IMR-90 (cell line): ENCODE measurements around the gene GABRB2. TPM values are rescaled to one million over a fixed set of nuclear protein-coding genes. Genes with fewer than 3 reads are reported as not detected.

Source experiments
- ATAC-seq: fragments of 200-7000 bp; cut with Tn5 transposase; 2 replicates; pipeline ENCODE4 v1.9.1; 2020; ENCODE audit warnings: low read depth, mild to moderate bottlenecking, moderate library complexity
- BruUV-seq: library from RNA; stranded (reverse); fragments of 400-500 nt; replicated peaks from 2 replicates; lab custom pipeline; 2021; lab: Mats Ljungman, UMichigan
- CTCF ChIA-PET: fragments of 300-600 bp; formaldehyde crosslinking; extraction: SDS; loops from one replicate; lab custom pipeline; 2021; ENCODE audit warnings: antibody characterized with exemption; lab: Yijun Ruan, JAX
- POLR2A ChIA-PET: fragments of 300-600 bp; sonication (Branson Sonifier 250); formaldehyde crosslinking; loops from one replicate; lab custom pipeline; 2022; ENCODE audit warnings: antibody characterized with exemption; ENCODE audit not compliant: unreplicated experiment; lab: Charles Lee
- DNase-seq: peaks from one replicate; pipeline ENCODE4 v3.0.0; 2013
- H2AFZ ChIP-seq: replicated peaks from 2 replicates; pipeline ENCODE3; 2013; ENCODE audit warnings: low read length, mild to moderate bottlenecking; ENCODE audit not compliant: poor library complexity
- H2AK5ac ChIP-seq: 2 replicates; pipeline ENCODE4 v1.6.1; 2013; ENCODE audit warnings: low read depth, low read length, inconsistent platforms
- H2AK9ac ChIP-seq: replicated peaks from 2 replicates; pipeline ENCODE3; 2013; ENCODE audit warnings: mild to moderate bottlenecking, low read depth, low read length, moderate library complexity; ENCODE audit not compliant: poor library complexity
- H2BK120ac ChIP-seq: 2 replicates; pipeline ENCODE4 v1.6.1; 2013; ENCODE audit warnings: low read depth, low read length, inconsistent platforms
- H2BK15ac ChIP-seq: 3 replicates; pipeline ENCODE4 v1.6.1; 2013; ENCODE audit warnings: low read depth, low read length, inconsistent platforms
- H2BK20ac ChIP-seq: 2 replicates; pipeline ENCODE4 v1.6.1; 2013; ENCODE audit warnings: low read depth, mild to moderate bottlenecking, inconsistent platforms, low read length, moderate library complexity
- H2BK5ac ChIP-seq: 2 replicates; pipeline ENCODE4 v1.6.1; 2013; ENCODE audit warnings: mild to moderate bottlenecking, low read depth, low read length, inconsistent platforms; ENCODE audit not compliant: poor library complexity, severe bottlenecking
- H3K14ac ChIP-seq: replicated peaks from 2 replicates; pipeline ENCODE4 v1.6.1; 2013; ENCODE audit warnings: low read depth, low read length, inconsistent platforms
- H3K18ac ChIP-seq: 2 replicates; pipeline ENCODE4 v1.6.1; 2013; ENCODE audit warnings: low read depth, low read length, control low read depth
- H3K23ac ChIP-seq: 2 replicates; pipeline ENCODE4 v1.6.1; 2013; ENCODE audit warnings: low read depth, low read length, inconsistent platforms
- H3K27ac ChIP-seq: 2 replicates; pipeline ENCODE4 v1.5.1; 2013; ENCODE audit warnings: mild to moderate bottlenecking, control low read depth, low read length; ENCODE audit not compliant: insufficient read depth
- H3K27me3 ChIP-seq: 2 replicates; pipeline ENCODE4 v1.6.1; 2013; ENCODE audit warnings: low read length; ENCODE audit not compliant: control insufficient read depth, insufficient read depth
- H3K36me3 ChIP-seq: 2 replicates; pipeline ENCODE4 v1.6.1; 2013; ENCODE audit warnings: low read length, mixed read lengths; ENCODE audit not compliant: control insufficient read depth, insufficient read depth
- H3K4ac ChIP-seq: 2 replicates; pipeline ENCODE4 v1.6.1; 2013; ENCODE audit warnings: low read depth, low read length, inconsistent platforms
- H3K4me1 ChIP-seq: 2 replicates; pipeline ENCODE4 v1.6.1; 2013; ENCODE audit warnings: low read length, mixed read lengths; ENCODE audit not compliant: control insufficient read depth, insufficient read depth
- H3K4me2 ChIP-seq: 2 replicates; pipeline ENCODE4 v1.6.1; 2013; ENCODE audit warnings: low read depth, mild to moderate bottlenecking, control low read depth, low read length, moderate library complexity
- H3K4me3 ChIP-seq: 2 replicates; pipeline ENCODE4 v1.5.1; 2013; ENCODE audit warnings: low read depth, mild to moderate bottlenecking, control low read depth, low read length, moderate library complexity; ENCODE audit not compliant: insufficient read depth
- H3K56ac ChIP-seq: 2 replicates; pipeline ENCODE4 v1.6.1; 2013; ENCODE audit warnings: low read length, inconsistent platforms; ENCODE audit not compliant: insufficient read depth; ENCODE audit errors: extremely low read depth
- H3K79me1 ChIP-seq, 2 experiments: 2 replicates each; pipeline ENCODE4 v1.6.1; 2013; ENCODE audit warnings: low read length in 2 of 2, inconsistent platforms in 1 of 2, low read depth in 1 of 2
- H3K9ac ChIP-seq: 2 replicates; pipeline ENCODE4 v1.6.1; 2013; ENCODE audit warnings: low read depth, low read length, control low read depth
- H3K9me1 ChIP-seq: 2 replicates; pipeline ENCODE4 v1.6.1; 2013; ENCODE audit warnings: low read length, inconsistent platforms; ENCODE audit not compliant: insufficient read depth
- H3K9me3 ChIP-seq: 2 replicates; pipeline ENCODE4 v1.6.1; 2013; ENCODE audit warnings: low read length; ENCODE audit not compliant: control insufficient read depth, insufficient read depth
- H4K20me1 ChIP-seq: 2 replicates; pipeline ENCODE4 v1.6.1; 2013; ENCODE audit warnings: low read length, inconsistent platforms; ENCODE audit not compliant: insufficient read depth
- H4K5ac ChIP-seq: 2 replicates; pipeline ENCODE4 v1.6.1; 2013; ENCODE audit warnings: mild to moderate bottlenecking, low read depth, low read length, control low read depth
- H4K8ac ChIP-seq, 2 experiments: 2 replicates each; pipeline ENCODE4 v1.6.1; 2013; ENCODE audit warnings: low read depth in 2 of 2, low read length in 2 of 2, control low read depth in 1 of 2, inconsistent platforms in 1 of 2
- H4K91ac ChIP-seq: 2 replicates; pipeline ENCODE4 v1.6.1; 2013; ENCODE audit warnings: low read depth, low read length, inconsistent platforms; ENCODE audit not compliant: insufficient read depth
- CHD1 ChIP-seq: IDR thresholded peaks from 2 replicates; pipeline ENCODE4 v1.6.1; 2012; ENCODE audit warnings: low read depth, low read length, improper control_type of control experiment
- NFE2L2 ChIP-seq: fragments of 150-350 bp; IDR thresholded peaks from 2 replicates; pipeline ENCODE4 v1.6.1; 2016; ENCODE audit warnings: low read depth, mild to moderate bottlenecking, low read length
- RCOR1 ChIP-seq: IDR thresholded peaks from 2 replicates; pipeline ENCODE4 v1.6.1; 2012; ENCODE audit warnings: mild to moderate bottlenecking, low read length, improper control_type of control experiment; ENCODE audit not compliant: insufficient replicate concordance
- WGBS, 2 experiments: methylation state at CpG; one replicate each; pipeline versions ENCODE4 v1.1.5 to v1.1.7; 2013; ENCODE audit warnings: missing lambda C conversion rate in 2 of 2; ENCODE audit not compliant: insufficient read length in 1 of 2; ENCODE audit errors: extremely low coverage in 2 of 2; 5-methylcytosine and 5-hydroxymethylcytosine counted together
- dilution Hi-C: fragments of 300-500 bp; cut with HindIII; formaldehyde crosslinking; loops from one replicate; pipeline ENCODE4 v1.14.3; 2018; ENCODE audit warnings: low sequenced_read_pairs; ENCODE audit not compliant: unreplicated experiment
- in situ Hi-C: fragments of 300-500 bp; cut with MboI; formaldehyde crosslinking; loops from 3 replicates; pipeline ENCODE4 v1.14.3; 2019; ENCODE audit warnings: low sequenced_read_pairs, inconsistent platforms, mixed read lengths
- intact Hi-C: fragments of 100-400 bp; cut with micrococcal nuclease; formaldehyde crosslinking; loops from 2 replicates; pipeline ENCODE4 v1.10.0; 2022
- polyA plus RNA-seq, 3 experiments: library from polyadenylated mRNA; depleted of rRNA; stranded (reverse); fragments of >200 nt; gene quantifications; 2 replicates each; pipeline ENCODE4 v1.2.3, GENCODE V29; 2012; ENCODE audit warnings: low replicate concordance in 1 of 3
- total RNA-seq: library from RNA; depleted of rRNA; stranded (reverse); fragments of >200 nt; gene quantifications from 2 replicates; pipeline ENCODE4 v1.2.3, GENCODE V29; 2012
- TF ChIP-seq, protein P1 (sequence below): fragments of 150-350 bp; IDR thresholded peaks from 2 replicates; pipeline ENCODE4 v1.6.1; 2017; ENCODE audit warnings: mild to moderate bottlenecking, antibody characterized with exemption, low read length, low read depth

GABRB2 gene
- total and polyA plus RNA-seq, 2 of the 4 experiments (the other 2 are of a cell fraction) = not detected

- H3K56ac ChIP-seq = no peak overlapping the region
- no peak overlapping the region for H4K91ac ChIP-seq
- no peak overlapping the region for H2BK120ac ChIP-seq
- no peak overlapping the region for H2AFZ ChIP-seq
- no peak overlapping the region for H2BK15ac ChIP-seq
- intact Hi-C loops = no loop called here
- no peaks in the 10 kb centered on the region for H3K9me1 ChIP-seq
- ChIA-PET CTCF (no interaction called here), POLR2A (no interaction called here)
- H3K14ac ChIP-seq = no peak overlapping the region
- no peaks in the 10 kb centered on the region for H3K4me1 ChIP-seq
- H3K4ac ChIP-seq = no peak overlapping the region
- H3K18ac ChIP-seq = no peak overlapping the region
- no peak overlapping the region for H3K23ac ChIP-seq
- H3K27me3 ChIP-seq = no peaks in the 10 kb centered on the region
- H2BK5ac ChIP-seq = no peak overlapping the region
- H3K4me2 ChIP-seq = no peak overlapping the region
- no peak overlapping the region for H2AK5ac ChIP-seq
- H2BK20ac ChIP-seq = no peak overlapping the region
- no peaks in the 10 kb centered on the region for H3K79me1 ChIP-seq
- H3K27ac ChIP-seq = no peak overlapping the region
- H3K9me3 ChIP-seq = peaks cover 6% of the 10 kb centered on the region
- H3K9ac ChIP-seq = no peak overlapping the region
- BruUV-seq = no TSS peak
- in situ Hi-C loops = no loop called here
- H4K20me1 ChIP-seq = no peaks in the 10 kb centered on the region
- ATAC-seq (no peak), DNase-seq (no peak)
- no peak overlapping the region for H3K4me3 ChIP-seq
- H4K8ac ChIP-seq = no peak overlapping the region
- H2AK9ac ChIP-seq = no peak overlapping the region
- no peak overlapping the region for H4K5ac ChIP-seq
- H3K36me3 ChIP-seq = no peaks in the 10 kb centered on the region
- TF ChIP-seq RCOR1 = no peak
- TF ChIP-seq NFE2L2 = no peak
- no peak for TF ChIP-seq CHD1
- TF ChIP-seq, protein P1, sequence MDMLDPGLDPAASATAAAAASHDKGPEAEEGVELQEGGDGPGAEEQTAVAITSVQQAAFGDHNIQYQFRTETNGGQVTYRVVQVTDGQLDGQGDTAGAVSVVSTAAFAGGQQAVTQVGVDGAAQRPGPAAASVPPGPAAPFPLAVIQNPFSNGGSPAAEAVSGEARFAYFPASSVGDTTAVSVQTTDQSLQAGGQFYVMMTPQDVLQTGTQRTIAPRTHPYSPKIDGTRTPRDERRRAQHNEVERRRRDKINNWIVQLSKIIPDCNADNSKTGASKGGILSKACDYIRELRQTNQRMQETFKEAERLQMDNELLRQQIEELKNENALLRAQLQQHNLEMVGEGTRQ = no peak
- dilution Hi-C loops = no loop called here
- no CpG with 5 or more reads among the region's 1 CpG for WGBS, 2 experiments
Observed at GRCh38 chr5:161446655-161447054, 99.9 kb downstream of the GABRB2 start.
